ENCODE measurements around the gene ITGA2B. TPM values are rescaled to one million over a fixed set of nuclear protein-coding genes. Genes with fewer than 3 reads are reported as not detected.
"Not testable (repeated sequence)": the region's sequence is repeated elsewhere in the genome, so short reads cannot be mapped to it uniquely, and the experiment has no call there.

ITGA2B gene
- total and polyA plus RNA-seq, 2 of the 13 experiments (the other 11 are each of a cell fraction or from before 2014, with no cell fraction given) = 0.38 to 1.1 TPM

GRCh38 chr17:44369414-44370023 is 19.9 kb downstream of the ITGA2B start (continued):
- TF ChIP-seq HMG20A (CRISPR knock-in tag; IDR thresholded peaks at IDR 0.05; ENCODE audit: borderline replicate concordance) (peak; percentile 11; the same call in 1 of the 2 replicates), SOX6 (CRISPR knock-in tag; IDR thresholded peaks at IDR 0.05) (peak; percentile 86), GATA4 (IDR thresholded peaks at IDR 0.05; ENCODE audit: borderline replicate concordance, low read depth) (0 out of 2 replicates have a peak, but pooled peaks have one; percentile 41), RNF219 (CRISPR knock-in tag; IDR thresholded peaks at IDR 0.05) (peak; percentile 62; the same call in 1 of the 2 replicates), ZNF598 (CRISPR knock-in tag; IDR thresholded peaks at IDR 0.05; ENCODE audit: borderline replicate concordance) (0 out of 2 replicates have a peak, but pooled peaks have one; percentile 44), ZNF580 (CRISPR knock-in tag; IDR thresholded peaks at IDR 0.05; ENCODE audit: borderline replicate concordance, low read depth) (peak; percentile 60; the same call in 1 of the 2 replicates), KAT8 (CRISPR knock-in tag; IDR thresholded peaks at IDR 0.05) (peak; percentile 41; the same call in 1 of the 2 replicates), SPEN (CRISPR knock-in tag; IDR thresholded peaks at IDR 0.05; ENCODE audit: low read depth) (peak; percentile 64; the same call in 1 of the 2 replicates), FOXK1 (CRISPR knock-in tag; IDR thresholded peaks at IDR 0.05; ENCODE audit: borderline replicate concordance, low read depth) (peak; percentile 70), ZNF547 (CRISPR knock-in tag; IDR thresholded peaks at IDR 0.05) (0 out of 2 replicates have a peak, but pooled peaks have one; percentile 67), HOMEZ (CRISPR knock-in tag; IDR thresholded peaks at IDR 0.05; ENCODE audit: low read depth) (peak; percentile 74; the same call in 1 of the 2 replicates), POLR2G (IDR thresholded peaks at IDR 0.05; ENCODE audit: low read depth, low read length) (peak; percentile 70), ERF (CRISPR knock-in tag; IDR thresholded peaks at IDR 0.05) (peak; percentile 84), KLF9 (CRISPR knock-in tag; IDR thresholded peaks at IDR 0.05; ENCODE audit: low read depth) (0 out of 2 replicates have a peak, but pooled peaks have one; percentile 55), ATF1 (CRISPR knock-in tag; IDR thresholded peaks at IDR 0.05) (peak; percentile 40; the same call in 1 of the 2 replicates), MYPOP (CRISPR knock-in tag; IDR thresholded peaks at IDR 0.05) (peak; percentile 38; the same call in 1 of the 2 replicates), ZNF121 (CRISPR knock-in tag; IDR thresholded peaks at IDR 0.05) (peak; percentile 36; the same call in 1 of the 2 replicates), ZNF430 (CRISPR knock-in tag; IDR thresholded peaks at IDR 0.05) (peak; percentile 78; the same call in 1 of the 2 replicates), KLF6 (CRISPR knock-in tag; IDR thresholded peaks at IDR 0.05) (peak; percentile 75), ZMYM2 (CRISPR knock-in tag; IDR thresholded peaks at IDR 0.05) (peak; percentile 97), ZNF350 (CRISPR knock-in tag; IDR thresholded peaks at IDR 0.05; ENCODE audit: borderline replicate concordance, low read depth) (peak; percentile 54)
- TF ChIP-seq SOX6 (IDR thresholded peaks at IDR 0.05) = not testable (repeated sequence)
